HG03571 (cell line): Measurements from ENCODE around the gene RBM10.

Source experiments
- ATAC-seq: cut with Tn5 transposase; IDR thresholded peaks from one replicate; pipeline ENCODE4 v1.9.1; 2021; ENCODE audit not compliant: unreplicated experiment

RBM10 gene

DNA sequence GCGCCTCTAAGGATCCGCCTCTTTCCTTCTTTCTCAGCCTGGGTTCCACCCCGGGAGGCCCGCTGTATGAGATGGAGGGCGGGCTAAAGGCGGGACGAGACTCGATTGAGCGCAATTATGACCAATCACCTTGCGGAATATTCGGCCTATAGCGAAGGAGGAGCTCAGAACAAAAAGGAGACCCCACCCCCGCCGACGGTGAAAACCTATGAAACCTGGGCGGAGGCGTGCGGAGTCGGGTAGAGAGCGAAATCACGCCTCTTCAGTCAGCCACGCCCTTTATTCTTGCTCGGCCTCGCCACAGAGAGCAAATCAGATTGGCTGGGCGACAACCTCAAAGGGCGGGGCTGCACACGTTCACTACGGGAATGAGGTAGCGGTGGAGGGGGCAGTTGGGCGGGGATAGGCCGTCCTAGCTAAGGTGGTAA is 72.8 kb downstream of the RBM10 start:
- peak; percentile 80 for ATAC-seq

DNA sequence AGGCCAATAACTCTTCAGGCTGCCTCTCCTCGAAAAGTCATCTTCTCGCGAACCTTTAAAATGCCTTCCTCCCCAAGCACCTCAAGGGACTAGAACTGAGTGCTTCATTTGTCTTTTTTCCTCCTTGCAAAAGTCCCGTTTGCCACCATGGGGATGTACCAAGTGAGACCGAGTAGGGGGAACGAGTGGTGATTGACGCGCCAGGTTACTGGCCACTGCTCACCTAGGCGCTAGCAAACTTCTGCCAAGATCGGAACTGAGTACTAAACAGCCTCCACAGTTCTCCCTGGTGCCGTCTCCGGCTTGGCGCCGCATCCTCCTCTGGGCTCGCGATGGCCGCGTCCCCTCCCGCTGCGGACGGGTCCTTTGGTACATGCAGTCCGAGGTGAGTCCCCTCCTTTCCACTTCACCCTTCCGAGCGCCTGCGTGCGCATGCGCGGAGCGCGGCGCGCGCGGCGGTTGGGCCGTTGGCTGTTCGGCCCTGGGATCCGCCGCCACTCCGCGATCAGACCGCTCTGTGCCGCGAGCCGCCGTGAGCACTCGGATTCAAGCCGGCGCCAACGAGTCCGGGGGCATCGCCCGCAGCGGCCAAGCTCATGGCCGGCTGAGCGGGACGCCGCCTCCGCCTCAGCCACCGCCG is 73.4 kb downstream of the RBM10 start, which contains the start of gene CDK16:
TSS of gene CDK16 (plus strand) at position 402 of the 640 bp plus-strand sequence. CDS start 4,877 bp downstream, outside the sequence.
- peak; percentile 32 for ATAC-seq

DNA sequence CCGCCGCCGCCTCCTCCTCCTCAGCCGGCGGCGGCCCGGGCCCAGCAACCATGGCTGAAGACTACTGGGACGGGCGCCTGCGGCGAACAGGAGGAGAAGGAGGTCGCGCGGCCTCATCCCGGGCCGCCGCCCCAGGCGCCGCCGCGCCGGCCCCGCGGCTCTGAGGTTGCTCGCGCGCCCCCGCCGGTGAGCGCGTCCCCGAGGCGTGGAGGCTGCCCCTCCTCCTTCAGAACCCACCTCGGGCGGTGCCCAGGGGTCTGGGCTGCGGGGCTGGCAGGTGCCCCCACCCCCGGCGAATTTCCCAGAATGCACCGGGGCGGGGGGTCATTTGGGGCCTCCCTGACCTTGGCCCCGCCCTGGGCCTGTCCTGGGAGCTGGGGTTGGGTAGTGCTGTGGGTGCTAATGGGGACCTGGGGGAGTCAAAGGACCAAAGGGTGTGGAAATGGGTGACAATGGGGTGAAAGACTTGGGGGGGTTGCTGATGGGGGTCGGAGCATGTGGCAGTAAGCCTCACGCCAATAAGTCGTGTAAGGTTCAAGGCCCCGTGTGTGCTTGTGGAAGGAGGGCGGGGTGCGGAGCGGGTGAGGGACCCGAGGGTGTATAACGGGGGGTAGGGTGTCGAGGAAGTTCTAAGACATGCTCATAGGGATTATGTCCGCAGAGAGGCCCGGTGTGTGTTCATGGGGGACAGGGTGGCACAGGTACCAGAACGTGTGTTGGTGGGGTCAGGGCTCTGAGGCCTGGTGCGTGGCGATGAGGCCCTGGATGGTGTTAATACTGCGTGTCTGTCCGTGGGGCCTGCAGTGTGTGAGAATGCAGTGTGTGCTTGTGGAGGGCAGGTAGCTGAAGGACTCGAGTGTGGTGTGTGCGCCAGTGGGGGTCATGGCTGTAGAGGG is 74.1 kb downstream of the RBM10 start:
- ATAC-seq = no peak

DNA sequence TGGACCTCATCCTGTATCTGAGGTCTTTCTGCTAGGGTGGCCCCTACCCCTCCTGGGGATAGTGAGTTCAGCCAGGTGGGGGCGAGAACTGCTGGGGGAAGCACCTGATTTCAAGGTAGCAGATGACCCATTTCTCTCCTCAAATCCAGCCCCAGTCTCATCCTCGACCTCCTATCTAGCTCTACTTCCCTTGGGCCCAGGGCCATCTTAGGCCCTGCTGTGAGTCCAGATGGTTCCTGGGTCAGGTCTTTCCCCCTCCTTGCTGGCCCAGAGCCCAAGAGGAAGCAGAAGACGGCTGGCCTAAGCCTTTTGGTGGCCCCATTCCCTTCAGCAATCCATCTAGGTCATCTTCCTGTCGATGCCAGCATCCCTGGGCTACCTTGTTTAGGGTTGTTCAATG is 76.7 kb downstream of the RBM10 start:
- no peak for ATAC-seq

- no peak for ATAC-seq
These were observed 77.8 kb downstream of the RBM10 start for GRCh38 chrX:47222751-47223350.

- ATAC-seq = no peak
These were observed 78.6 kb downstream of the RBM10 start for GRCh38 chrX:47223476-47224250.

GRCh38 chrX:47224266-47224895 is 79.4 kb downstream of the RBM10 start:
- ATAC-seq = no peak

- ATAC-seq = no peak
These were observed 79.9 kb downstream of the RBM10 start for GRCh38 chrX:47224896-47225290.

DNA sequence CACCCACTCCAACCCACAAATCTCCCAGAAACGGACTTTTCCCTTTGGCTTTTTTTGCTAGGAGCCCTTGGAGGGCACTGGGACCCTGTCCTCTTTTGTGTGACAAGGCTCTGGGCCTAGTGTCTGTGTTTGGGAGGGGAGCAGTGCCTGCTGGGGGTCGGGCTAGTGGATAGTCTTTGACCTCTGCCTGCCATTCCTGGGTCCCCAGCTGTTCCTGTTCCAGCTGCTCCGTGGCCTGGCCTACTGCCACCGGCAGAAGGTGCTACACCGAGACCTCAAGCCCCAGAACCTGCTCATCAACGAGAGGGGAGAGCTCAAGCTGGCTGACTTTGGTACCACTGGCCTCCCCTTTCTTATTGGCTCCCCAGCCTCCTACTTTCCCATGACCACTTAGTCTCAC is 81.0 kb downstream of the RBM10 start:
- no peak for ATAC-seq

DNA sequence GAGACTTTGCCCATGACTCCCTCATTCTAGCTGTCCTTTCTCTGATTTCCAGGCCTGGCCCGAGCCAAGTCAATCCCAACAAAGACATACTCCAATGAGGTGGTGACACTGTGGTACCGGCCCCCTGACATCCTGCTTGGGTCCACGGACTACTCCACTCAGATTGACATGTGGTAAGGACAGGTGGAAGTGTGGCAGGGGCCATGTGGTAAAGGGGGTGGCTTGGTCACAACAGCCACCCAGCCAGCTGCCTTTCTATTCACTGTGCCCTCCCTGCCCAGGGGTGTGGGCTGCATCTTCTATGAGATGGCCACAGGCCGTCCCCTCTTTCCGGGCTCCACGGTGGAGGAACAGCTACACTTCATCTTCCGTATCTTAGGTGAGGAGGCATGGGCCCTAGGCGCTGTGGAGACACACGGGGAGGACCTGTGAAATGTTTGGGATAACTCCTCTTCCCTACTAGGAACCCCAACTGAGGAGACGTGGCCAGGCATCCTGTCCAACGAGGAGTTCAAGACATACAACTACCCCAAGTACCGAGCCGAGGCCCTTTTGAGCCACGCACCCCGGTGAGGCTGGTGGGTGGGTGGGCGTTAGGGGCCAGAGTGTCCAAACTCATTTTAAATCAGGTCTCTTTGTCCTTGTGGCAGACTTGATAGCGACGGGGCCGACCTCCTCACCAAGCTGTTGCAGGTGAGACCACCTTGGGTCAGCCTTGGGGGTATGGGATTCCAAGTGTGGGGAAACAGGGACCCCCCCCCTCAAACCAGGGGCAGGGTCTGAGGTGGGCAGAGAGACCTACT is 81.7 kb downstream of the RBM10 start:
- ATAC-seq = no peak

GRCh38 chrX:47227334-47227583 is 82.2 kb downstream of the RBM10 start:
- no peak for ATAC-seq

GRCh38 chrX:47228550-47229270 is 83.7 kb downstream of the RBM10 start:
- no peak for ATAC-seq

- no peak for ATAC-seq
These were observed 84.4 kb downstream of the RBM10 start for GRCh38 chrX:47229427-47229826.

DNA sequence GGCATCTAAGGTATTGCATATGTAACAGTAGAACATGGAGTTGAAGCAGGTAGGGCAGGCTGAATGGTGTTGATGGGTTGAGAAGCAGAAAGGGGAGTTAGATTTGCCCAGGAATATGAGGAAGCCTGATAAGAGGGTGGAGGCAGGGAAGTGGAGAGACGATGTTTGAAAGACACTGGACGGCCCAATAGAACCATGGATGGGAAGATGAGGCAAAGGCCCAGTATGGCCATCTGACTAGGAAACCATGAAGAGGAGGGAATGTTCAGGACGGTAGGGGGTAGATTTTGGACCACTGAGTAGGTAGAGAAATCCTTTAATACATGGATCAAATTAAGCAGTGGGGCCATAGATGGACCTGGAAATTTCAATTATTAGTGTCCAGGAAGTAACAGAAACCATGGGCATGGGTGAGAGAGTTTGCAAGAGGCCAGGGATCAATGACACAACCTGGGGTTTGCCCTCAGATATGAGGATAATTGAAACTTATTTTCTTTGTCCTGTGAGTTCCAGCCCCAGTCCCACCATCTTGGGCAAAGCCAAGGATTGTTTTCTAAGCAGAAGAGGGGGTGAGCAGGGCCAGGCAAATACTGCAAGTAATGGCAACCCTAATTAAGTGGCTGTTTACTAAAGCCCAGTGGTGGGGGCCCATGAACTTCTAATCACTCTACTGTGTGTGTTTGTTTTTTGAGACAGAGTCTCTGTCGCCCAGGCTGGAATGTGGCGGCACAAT is 85.3 kb downstream of the RBM10 start:
- no peak for ATAC-seq

DNA sequence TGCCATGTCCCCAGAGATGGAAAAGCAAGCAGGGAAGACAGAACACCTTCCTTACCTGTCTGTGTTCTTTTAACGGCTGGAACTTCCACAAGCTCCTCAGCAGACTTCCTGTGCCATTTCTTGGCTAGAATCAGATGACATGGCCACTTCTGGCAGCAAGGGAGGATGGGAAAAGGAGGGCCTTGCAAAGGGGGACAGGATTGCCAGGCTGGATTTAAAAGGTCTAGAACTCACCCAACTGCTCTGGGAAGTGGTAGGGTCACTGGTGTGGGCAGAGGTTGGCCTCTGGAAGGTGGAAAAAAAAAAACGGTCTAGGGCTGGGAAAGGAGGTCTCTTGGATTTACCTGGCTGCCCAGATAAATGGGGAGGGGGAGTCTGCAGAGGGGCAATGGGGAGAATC is 86.1 kb downstream of the RBM10 start:
- ATAC-seq = no peak

DNA sequence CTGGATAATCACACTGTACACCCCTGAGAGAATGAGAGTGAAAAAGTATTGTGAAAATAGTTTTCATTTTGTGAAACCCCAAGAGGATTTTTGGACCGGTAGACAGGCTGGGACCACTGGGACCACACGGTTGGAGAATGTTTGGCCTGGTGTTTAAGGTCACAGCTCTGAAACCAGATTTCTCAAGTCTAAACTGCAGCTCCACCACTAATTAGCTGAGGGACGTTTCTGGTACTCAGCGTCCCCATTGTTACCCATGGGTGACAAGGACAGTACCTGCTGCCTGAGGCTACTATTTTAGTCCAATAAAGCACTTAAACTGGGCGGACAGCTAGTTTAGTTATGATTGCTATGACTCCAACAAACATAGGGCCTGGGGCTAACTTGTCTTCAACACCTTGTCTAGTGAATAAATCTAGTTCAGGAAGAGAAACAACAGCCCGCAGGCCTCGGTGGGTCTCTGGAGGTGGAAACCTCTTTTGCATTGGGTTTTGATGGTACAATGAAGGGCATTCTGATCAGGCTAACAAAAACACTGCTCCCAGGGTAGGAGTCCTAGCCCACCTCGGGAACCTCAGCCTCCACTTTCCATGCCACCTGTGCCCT is 87.3 kb downstream of the RBM10 start:
- ATAC-seq = no peak

- peak; percentile 10 for ATAC-seq
These were observed 87.8 kb downstream of the RBM10 start, which contains the start of gene USP11 for GRCh38 chrX:47232803-47233332. USP11 (plus strand) TSS chrX:47233009; CDS start chrX:47233044, 35 bp downstream.
